Measurements from ENCODE around the gene PLAGL1.

The PLAGL1 gene

DNA sequence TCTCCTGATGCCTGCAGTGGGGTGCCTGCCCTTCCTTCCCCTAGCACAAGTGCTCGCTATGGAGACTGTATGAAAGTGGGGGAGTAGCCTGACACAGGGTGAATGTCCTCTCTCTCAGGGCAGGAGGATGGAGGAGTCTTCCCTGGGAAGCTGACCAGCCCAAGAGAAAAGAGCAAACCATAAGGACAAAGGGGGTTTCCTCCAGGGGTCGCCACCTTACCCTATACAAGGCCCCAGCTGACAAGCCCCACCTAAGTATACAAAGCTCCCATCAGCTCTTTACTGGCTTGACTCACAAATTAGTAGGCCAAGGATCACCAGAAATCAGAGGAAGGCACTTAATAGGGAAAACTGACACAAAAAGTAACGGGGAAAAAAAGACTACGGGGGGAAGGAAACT, 54.1 kb downstream of the PLAGL1 start:
- H3K79me2 ChIP-seq (ENCODE audit: control insufficient read depth, insufficient read depth, low read length, unreplicated experiment): no peaks in the 10 kb centered on the region
- H2AFZ ChIP-seq (ENCODE audit: low read length, unreplicated experiment): no peak overlapping the region
- no peak overlapping the region for H3K27ac ChIP-seq (ENCODE audit: low read depth, low read length)
- no peaks in the 10 kb centered on the region for H3K4me1 ChIP-seq (ENCODE audit: control insufficient read depth, insufficient read depth, low read length, unreplicated experiment)
- H3K4me3 ChIP-seq (ENCODE audit: low read depth, low read length): no peak overlapping the region
- H3K27me3 ChIP-seq (ENCODE audit: insufficient read depth, low read length): no peaks in the 10 kb centered on the region
- no peaks in the 10 kb centered on the region for H3K36me3 ChIP-seq (ENCODE audit: insufficient read depth, low read length)

GRCh38 chr6:143952947-143953701, 54.9 kb downstream of the PLAGL1 start:
- Histone ChIP-seq H2AFZ (ENCODE audit: low read length, unreplicated experiment) (no peak overlapping the region), H3K4me3 (ENCODE audit: low read depth, low read length) (no peak overlapping the region), H3K36me3 (ENCODE audit: insufficient read depth, low read length) (no peaks in the 10 kb centered on the region), H3K79me2 (ENCODE audit: control insufficient read depth, insufficient read depth, low read length, unreplicated experiment) (no peaks in the 10 kb centered on the region), H3K27ac (ENCODE audit: low read depth, low read length) (no peak overlapping the region), H3K27me3 (ENCODE audit: insufficient read depth, low read length) (no peaks in the 10 kb centered on the region), H3K4me1 (ENCODE audit: control insufficient read depth, insufficient read depth, low read length, unreplicated experiment) (no peaks in the 10 kb centered on the region)

GRCh38 chr6:143952060-143952778, 55.8 kb downstream of the PLAGL1 start:
- H3K27ac ChIP-seq (ENCODE audit: low read depth, low read length): no peak overlapping the region
- H3K4me3 ChIP-seq (ENCODE audit: low read depth, low read length): no peak overlapping the region

DNA sequence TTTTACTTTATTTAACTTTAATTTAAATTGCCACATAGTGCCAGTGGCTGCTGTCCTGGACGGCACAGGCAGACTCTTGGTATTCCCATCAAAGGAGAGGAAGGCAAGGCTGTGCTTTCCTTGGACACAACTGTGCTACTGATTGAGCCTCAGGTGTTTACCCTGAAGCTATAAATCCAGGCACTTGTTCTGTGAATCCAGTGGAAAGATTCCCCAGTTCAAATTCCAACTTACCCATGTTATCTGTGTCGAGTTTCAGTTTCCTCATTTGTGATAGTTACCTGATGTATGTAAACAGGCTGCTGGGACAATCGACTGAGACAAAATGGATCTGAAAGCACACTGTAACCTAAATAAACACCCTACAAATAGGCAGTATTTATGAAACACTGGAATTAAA, 57.2 kb downstream of the PLAGL1 start:
- no peaks in the 10 kb centered on the region for H3K4me1 ChIP-seq (ENCODE audit: control insufficient read depth, insufficient read depth, low read length, unreplicated experiment)

More at GRCh38 chr6:143952060-143952778, 55.8 kb downstream of the PLAGL1 start:
- Histone ChIP-seq H3K36me3 (ENCODE audit: insufficient read depth, low read length) (no peaks in the 10 kb centered on the region), H3K27me3 (ENCODE audit: insufficient read depth, low read length) (no peaks in the 10 kb centered on the region), H3K4me1 (ENCODE audit: control insufficient read depth, insufficient read depth, low read length, unreplicated experiment) (no peaks in the 10 kb centered on the region), H2AFZ (ENCODE audit: low read length, unreplicated experiment) (no peak overlapping the region), H3K79me2 (ENCODE audit: control insufficient read depth, insufficient read depth, low read length, unreplicated experiment) (no peaks in the 10 kb centered on the region)

GRCh38 chr6:143949962-143950361, 58.1 kb downstream of the PLAGL1 start:
- H3K4me3 ChIP-seq (ENCODE audit: low read depth, low read length): no peak overlapping the region
- H3K4me1 ChIP-seq (ENCODE audit: control insufficient read depth, insufficient read depth, low read length, unreplicated experiment): no peaks in the 10 kb centered on the region
- H3K27me3 ChIP-seq (ENCODE audit: insufficient read depth, low read length): no peaks in the 10 kb centered on the region
- H3K79me2 ChIP-seq (ENCODE audit: control insufficient read depth, insufficient read depth, low read length, unreplicated experiment): no peaks in the 10 kb centered on the region
- no peak overlapping the region for H3K27ac ChIP-seq (ENCODE audit: low read depth, low read length)
- H2AFZ ChIP-seq (ENCODE audit: low read length, unreplicated experiment): no peak overlapping the region
- no peaks in the 10 kb centered on the region for H3K36me3 ChIP-seq (ENCODE audit: insufficient read depth, low read length)

More for the DNA sequence above, 57.2 kb downstream of the PLAGL1 start:
- H3K4me3 ChIP-seq (ENCODE audit: low read depth, low read length): no peak overlapping the region
- H2AFZ ChIP-seq (ENCODE audit: low read length, unreplicated experiment): no peak overlapping the region
- H3K27me3 ChIP-seq (ENCODE audit: insufficient read depth, low read length): no peaks in the 10 kb centered on the region
- H3K27ac ChIP-seq (ENCODE audit: low read depth, low read length): no peak overlapping the region
- H3K79me2 ChIP-seq (ENCODE audit: control insufficient read depth, insufficient read depth, low read length, unreplicated experiment): no peaks in the 10 kb centered on the region
- no peaks in the 10 kb centered on the region for H3K36me3 ChIP-seq (ENCODE audit: insufficient read depth, low read length)

GRCh38 chr6:143949535-143949934, 58.5 kb downstream of the PLAGL1 start:
- H3K27ac ChIP-seq (ENCODE audit: low read depth, low read length): no peak overlapping the region
- no peaks in the 10 kb centered on the region for H3K36me3 ChIP-seq (ENCODE audit: insufficient read depth, low read length)
- no peak overlapping the region for H3K4me3 ChIP-seq (ENCODE audit: low read depth, low read length)
- no peak overlapping the region for H2AFZ ChIP-seq (ENCODE audit: low read length, unreplicated experiment)
- H3K27me3 ChIP-seq (ENCODE audit: insufficient read depth, low read length): no peaks in the 10 kb centered on the region
- H3K79me2 ChIP-seq (ENCODE audit: control insufficient read depth, insufficient read depth, low read length, unreplicated experiment): no peaks in the 10 kb centered on the region
- H3K4me1 ChIP-seq (ENCODE audit: control insufficient read depth, insufficient read depth, low read length, unreplicated experiment): no peaks in the 10 kb centered on the region

- no peaks in the 10 kb centered on the region for H3K4me1 ChIP-seq (ENCODE audit: control insufficient read depth, insufficient read depth, low read length, unreplicated experiment)
- H3K27ac ChIP-seq (ENCODE audit: low read depth, low read length): no peak overlapping the region
- H2AFZ ChIP-seq (ENCODE audit: low read length, unreplicated experiment): no peak overlapping the region
- H3K79me2 ChIP-seq (ENCODE audit: control insufficient read depth, insufficient read depth, low read length, unreplicated experiment): no peaks in the 10 kb centered on the region
- no peak overlapping the region for H3K4me3 ChIP-seq (ENCODE audit: low read depth, low read length)
- H3K36me3 ChIP-seq (ENCODE audit: insufficient read depth, low read length): no peaks in the 10 kb centered on the region
- no peaks in the 10 kb centered on the region for H3K27me3 ChIP-seq (ENCODE audit: insufficient read depth, low read length)
Observed at GRCh38 chr6:143948208-143948607, 59.9 kb downstream of the PLAGL1 start.

DNA sequence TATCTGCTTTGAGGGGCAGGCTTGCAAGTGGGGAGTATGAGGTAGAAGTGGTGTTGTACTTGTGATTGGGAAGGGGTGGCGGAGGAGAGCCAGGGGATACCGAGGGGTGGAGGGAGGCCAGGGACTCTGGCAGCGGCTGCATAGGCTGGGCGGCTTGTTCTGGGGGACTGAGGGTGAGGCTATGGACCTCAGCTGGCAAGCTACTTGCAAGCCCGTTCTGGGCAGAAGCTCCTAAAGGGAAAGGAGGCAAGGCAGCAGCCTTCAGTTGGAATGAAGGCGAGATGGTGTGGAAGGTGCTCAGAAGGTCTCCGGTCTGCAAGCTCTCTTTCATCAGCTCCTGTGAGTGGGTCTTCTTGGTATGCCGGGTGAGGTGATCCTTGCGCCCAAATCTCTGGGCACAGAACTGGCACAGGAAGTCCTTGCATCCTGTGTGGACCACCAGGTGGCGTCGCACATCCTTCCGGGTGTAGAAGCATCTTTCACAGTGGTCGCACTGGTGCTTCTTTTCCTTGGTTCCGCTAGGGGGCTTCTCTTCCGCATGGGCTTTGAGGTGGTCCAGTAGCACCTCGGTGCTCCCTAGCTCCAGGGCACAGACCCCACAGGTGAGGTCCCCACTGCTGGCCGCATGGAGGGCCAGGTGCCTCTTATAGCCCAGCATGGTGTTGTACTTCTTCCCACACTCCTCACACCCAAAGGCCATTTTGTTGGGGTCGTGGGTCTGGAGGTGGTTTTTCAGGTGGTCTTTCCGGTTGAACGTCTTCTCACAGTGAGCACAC, 66.0 kb downstream of the PLAGL1 start:
- H3K27me3 ChIP-seq (ENCODE audit: insufficient read depth, low read length): no peaks in the 10 kb centered on the region
- no peak overlapping the region for H3K4me3 ChIP-seq (ENCODE audit: low read depth, low read length)
- H2AFZ ChIP-seq (ENCODE audit: low read length, unreplicated experiment): no peak overlapping the region
- H3K27ac ChIP-seq (ENCODE audit: low read depth, low read length): no peak overlapping the region
- no peaks in the 10 kb centered on the region for H3K4me1 ChIP-seq (ENCODE audit: control insufficient read depth, insufficient read depth, low read length, unreplicated experiment)
- H3K79me2 ChIP-seq (ENCODE audit: control insufficient read depth, insufficient read depth, low read length, unreplicated experiment): no peaks in the 10 kb centered on the region
- H3K36me3 ChIP-seq (ENCODE audit: insufficient read depth, low read length): no peaks in the 10 kb centered on the region

DNA sequence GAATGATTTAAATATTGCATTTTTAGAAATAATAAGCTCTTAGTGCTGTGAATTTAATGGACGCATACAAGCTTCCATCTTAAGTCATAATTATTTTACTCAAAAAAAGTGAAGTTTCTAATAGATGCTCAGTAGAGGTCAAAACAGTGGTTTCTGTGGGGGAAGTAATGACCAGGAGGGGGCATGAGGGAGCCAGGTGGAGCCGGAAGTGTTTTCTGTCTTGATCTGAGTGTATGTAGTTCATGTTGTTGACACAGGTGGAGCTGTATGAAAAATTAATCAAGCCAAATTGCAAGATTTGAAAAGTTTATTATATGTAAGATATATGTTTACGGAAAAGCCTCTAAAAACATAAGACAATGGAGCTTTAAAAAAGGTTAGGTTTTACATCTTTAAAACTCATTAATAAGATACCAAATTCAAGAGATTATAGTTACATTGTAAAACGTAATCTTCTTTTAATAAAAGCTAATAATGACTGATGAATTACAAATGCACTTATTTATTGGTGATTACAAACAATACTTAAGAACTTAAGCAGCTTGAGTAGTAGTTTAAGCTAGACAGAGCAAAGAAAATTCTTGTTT, 68.0 kb downstream of the PLAGL1 start:
- no peaks in the 10 kb centered on the region; the same call in 1 of the 2 replicates for H3K27me3 ChIP-seq (ENCODE audit: insufficient read depth, low read length)
- no peak overlapping the region for H3K27ac ChIP-seq (ENCODE audit: low read depth, low read length)
- H3K4me3 ChIP-seq (ENCODE audit: low read depth, low read length): no peak overlapping the region
- no peaks in the 10 kb centered on the region for H3K36me3 ChIP-seq (ENCODE audit: insufficient read depth, low read length)
- H2AFZ ChIP-seq (ENCODE audit: low read length, unreplicated experiment): no peak overlapping the region
- no peaks in the 10 kb centered on the region for H3K79me2 ChIP-seq (ENCODE audit: control insufficient read depth, insufficient read depth, low read length, unreplicated experiment)
- H3K4me1 ChIP-seq (ENCODE audit: control insufficient read depth, insufficient read depth, low read length, unreplicated experiment): no peaks in the 10 kb centered on the region

GRCh38 chr6:143939364-143939763, 68.7 kb downstream of the PLAGL1 start:
- Histone ChIP-seq H3K36me3 (ENCODE audit: insufficient read depth, low read length) (no peaks in the 10 kb centered on the region), H3K4me3 (ENCODE audit: low read depth, low read length) (no peak overlapping the region), H3K79me2 (ENCODE audit: control insufficient read depth, insufficient read depth, low read length, unreplicated experiment) (no peaks in the 10 kb centered on the region), H2AFZ (ENCODE audit: low read length, unreplicated experiment) (no peak overlapping the region), H3K27ac (ENCODE audit: low read depth, low read length) (no peak overlapping the region), H3K27me3 (ENCODE audit: insufficient read depth, low read length) (no peaks in the 10 kb centered on the region; the same call in 1 of the 2 replicates), H3K4me1 (ENCODE audit: control insufficient read depth, insufficient read depth, low read length, unreplicated experiment) (no peaks in the 10 kb centered on the region)
